Activated effector memory CD4-positive, alpha-beta T cell treated with anti-CD3 and anti-CD28 coated beads, Interleukin-2, amount 50 U/mL, for 16 hours (primary cell): ENCODE measurements around the gene S100A4.
"Not testable (repeated sequence)": the region's sequence is repeated elsewhere in the genome, so short reads cannot be mapped to it uniquely, and the experiment has no call there.

Experiments used
- DNase-seq: peaks from one replicate; pipeline ENCODE4 v3.0.0-alpha.2; 2020

S100A4 gene

DNA sequence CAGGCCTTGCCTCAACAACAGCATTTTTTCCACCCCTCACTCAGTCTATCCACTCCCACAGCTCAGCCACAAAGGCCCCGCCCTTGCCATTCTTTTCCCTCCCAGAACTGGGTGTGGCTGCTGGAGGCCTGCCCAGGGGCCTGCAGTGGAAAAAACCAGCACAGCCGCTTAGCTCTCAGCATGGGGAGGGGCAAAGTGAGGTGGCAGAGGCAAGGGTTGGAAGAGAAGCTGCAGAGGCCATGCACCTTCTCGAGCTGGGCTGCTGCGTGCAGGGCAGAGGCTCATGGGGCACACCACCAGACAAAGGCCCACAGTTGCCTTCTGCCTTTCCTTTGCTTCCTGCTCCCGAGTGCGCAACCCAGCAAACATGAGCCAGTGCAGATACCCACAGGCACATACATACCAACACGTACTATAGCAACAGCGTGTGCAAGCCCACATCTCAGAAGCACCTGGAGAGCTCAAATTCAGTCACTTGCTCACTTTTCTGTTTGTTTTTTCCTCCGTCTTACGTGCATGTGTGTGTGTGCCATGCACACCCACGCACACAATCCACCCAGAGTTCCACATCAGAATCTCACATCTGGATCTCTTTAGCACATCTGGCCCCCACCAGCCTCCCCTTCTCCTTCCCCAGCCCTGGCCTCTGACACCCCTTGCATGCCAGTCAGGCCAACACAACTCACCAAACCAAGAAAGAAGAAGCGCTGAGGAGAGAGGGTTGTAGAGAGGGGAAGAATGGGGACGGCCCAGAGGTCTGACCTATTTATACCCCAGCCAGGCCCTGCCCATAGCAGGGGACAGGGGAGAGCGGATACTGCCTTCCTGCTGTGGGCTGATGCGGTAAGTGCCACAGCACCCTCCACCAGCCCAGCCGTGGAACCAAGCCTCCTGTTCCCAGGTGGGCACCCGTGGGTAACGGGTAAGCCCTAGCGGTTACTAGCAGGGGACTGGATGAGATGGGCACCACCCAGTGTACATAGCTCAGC lies at the start of gene S100A4:
TSS of gene S100A4 (minus strand) at position 740 of the 989 bp plus-strand sequence. CDS start 1,012 bp downstream, outside the sequence.
- peak; percentile 96 for DNase-seq

DNA sequence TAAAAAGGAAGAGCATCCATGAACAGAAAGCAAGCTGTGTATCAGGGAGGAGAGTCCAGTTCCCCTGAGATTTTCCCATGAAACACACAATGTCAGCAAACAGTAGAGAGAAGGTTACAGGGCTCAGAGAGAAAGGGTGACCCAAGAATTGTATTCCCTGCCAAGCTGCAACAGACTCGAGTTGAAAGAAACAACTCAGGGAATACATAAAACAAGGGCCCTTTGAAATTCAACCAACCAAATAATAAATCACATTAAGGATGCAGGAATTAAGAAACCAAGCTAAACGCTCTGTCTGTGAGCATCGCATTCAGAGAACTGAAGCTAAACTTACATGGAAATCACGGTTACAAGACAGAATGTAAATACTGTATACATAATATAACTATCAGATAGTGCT lies 47.1 kb upstream of the S100A4 start:
- DNase-seq = no peak

GRCh38 chr1:153588482-153588881 lies 42.9 kb upstream of the S100A4 start:
- no peak for DNase-seq

GRCh38 chr1:153588033-153588432 lies 42.4 kb upstream of the S100A4 start:
- not testable (repeated sequence) for DNase-seq

DNA sequence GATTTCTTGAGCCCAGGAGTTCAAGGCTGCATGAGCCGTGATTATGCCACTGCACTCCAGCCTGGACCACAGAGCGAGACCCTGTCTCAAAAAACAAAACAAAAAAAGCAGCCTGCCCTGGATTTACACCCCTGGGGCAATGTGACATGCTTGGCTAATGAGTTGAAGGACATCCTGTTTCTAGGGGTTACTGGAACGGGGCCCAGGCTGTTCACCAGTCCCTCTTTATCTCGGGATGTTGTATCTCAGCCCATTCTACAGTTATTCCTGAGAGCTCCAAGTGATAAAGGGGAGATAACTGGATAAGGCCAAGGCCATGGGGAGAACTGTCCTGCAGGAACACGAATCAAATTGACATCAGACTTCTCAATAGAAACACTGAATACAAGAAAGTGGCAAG lies 41.7 kb upstream of the S100A4 start:
- no peak for DNase-seq

GRCh38 chr1:153586347-153586746 lies 40.7 kb upstream of the S100A4 start:
- no peak for DNase-seq

GRCh38 chr1:153585006-153585405 lies 39.4 kb upstream of the S100A4 start:
- no peak for DNase-seq

DNA sequence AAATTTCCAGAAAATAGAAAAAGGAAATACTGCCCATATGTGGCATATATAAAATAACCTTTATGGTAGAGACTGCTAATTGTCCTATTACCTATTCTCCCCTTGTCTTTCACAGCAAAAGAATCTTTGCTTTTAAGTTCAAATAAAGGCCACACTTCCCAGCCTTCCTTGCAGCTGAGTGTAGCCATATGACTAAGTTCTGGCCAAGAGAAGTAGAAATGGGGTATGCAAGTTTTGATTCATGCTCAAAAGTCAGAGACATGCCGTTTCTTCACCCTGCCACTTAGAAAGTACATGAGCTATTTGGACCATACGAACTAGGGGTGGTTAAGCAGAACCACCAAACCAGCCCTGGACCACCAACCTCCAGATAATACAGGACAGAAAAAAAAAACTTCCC lies 38.4 kb upstream of the S100A4 start:
- no peak for DNase-seq

- DNase-seq = not testable (repeated sequence)
Measured at GRCh38 chr1:153583514-153583913, 37.9 kb upstream of the S100A4 start.

GRCh38 chr1:153582836-153583235 lies 37.2 kb upstream of the S100A4 start:
- DNase-seq = not testable (repeated sequence)

- no peak for DNase-seq
Measured at GRCh38 chr1:153578936-153579335, 33.3 kb upstream of the S100A4 start.

- DNase-seq = no peak
Measured at GRCh38 chr1:153578490-153578889, 32.9 kb upstream of the S100A4 start.

GRCh38 chr1:153577624-153578051 lies 32.0 kb upstream of the S100A4 start:
- no peak for DNase-seq

GRCh38 chr1:153577138-153577537 lies 31.5 kb upstream of the S100A4 start:
- DNase-seq = no peak

GRCh38 chr1:153575497-153575896 lies 29.9 kb upstream of the S100A4 start:
- not testable (repeated sequence) for DNase-seq

- DNase-seq = not testable (repeated sequence)
Measured at GRCh38 chr1:153575081-153575491, 29.5 kb upstream of the S100A4 start.

GRCh38 chr1:153573351-153573750 lies 27.7 kb upstream of the S100A4 start:
- no peak for DNase-seq

DNA sequence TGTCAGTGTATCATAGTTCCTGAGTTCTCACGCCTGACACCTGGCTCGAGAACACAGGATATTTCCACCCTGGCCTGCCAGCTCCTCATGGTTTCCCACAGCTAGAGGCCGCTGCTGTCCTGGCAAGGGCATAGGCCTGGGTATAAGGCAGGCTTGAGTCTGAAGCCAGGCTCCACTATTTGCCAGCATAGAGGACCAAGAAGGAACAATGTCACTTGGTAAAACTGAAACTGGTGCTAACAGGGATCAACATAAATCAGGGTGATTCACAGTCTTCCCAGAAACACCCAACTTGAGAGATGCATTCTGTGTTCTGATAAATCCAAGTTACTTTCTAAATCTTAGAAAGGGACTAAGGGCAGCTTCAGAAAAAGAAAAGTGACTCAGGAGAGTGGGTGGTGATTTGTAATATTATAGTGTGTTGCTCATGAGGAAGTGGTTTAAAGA lies 27.0 kb upstream of the S100A4 start:
- peak; percentile 80 for DNase-seq

- DNase-seq = no peak
Measured at GRCh38 chr1:153571706-153572105, 26.1 kb upstream of the S100A4 start.

- DNase-seq = no peak
Measured at GRCh38 chr1:153570874-153571273, 25.3 kb upstream of the S100A4 start.

- DNase-seq = no peak
Measured at GRCh38 chr1:153569465-153569864, 23.9 kb upstream of the S100A4 start.

- peak; percentile 92 for DNase-seq
Measured at GRCh38 chr1:153568367-153569099, 22.9 kb upstream of the S100A4 start.

DNA sequence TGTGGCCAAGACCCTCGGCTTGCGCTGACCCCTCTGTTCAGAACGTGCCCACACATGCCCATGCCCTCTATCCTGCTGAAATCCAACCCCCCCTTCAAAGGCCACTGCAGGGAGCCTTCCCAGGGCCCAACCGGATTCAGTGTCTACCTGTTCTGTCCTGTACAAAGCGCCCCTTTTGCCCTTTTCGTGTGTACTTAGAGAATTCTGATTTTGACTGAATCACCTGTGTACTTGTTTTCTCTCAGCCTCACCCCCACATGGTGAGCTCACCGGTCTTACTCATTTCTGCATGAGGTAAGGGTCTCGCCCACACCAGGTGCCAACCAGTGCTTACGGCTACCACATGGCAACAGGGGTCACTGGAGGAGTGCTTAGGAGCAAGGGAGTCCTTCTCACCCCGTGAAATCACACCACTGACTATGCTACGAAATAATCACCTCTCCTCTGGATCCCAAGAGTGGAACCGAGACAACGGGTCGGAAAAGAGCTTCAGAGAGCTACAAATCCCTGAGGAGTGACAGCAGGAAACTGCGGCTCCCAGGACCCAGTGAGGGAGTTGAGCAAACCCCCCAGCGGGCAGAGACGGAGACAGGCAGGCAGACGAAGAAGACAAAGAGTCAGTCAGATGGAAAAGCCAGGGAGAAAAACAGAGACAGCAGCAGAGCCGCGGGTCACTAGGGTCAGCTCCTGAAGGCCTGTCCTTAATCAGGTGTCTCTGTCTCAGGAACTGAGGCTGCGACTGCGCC lies 22.2 kb upstream of the S100A4 start:
- DNase-seq = peak; percentile 79
